Fibroblast of pulmonary artery (primary cell): Measurements from ENCODE around the gene TRIP12.
"Not testable (repeated sequence)": the region's sequence is repeated elsewhere in the genome, so short reads cannot be mapped to it uniquely, and the experiment has no call there.

Source experiments
- DNase-seq: peaks from one replicate; pipeline ENCODE4 v3.0.0-alpha.2; 2010; ENCODE audit warnings: low read depth
- H3K4me3 ChIP-seq: replicated peaks from 2 replicates; pipeline ENCODE4 v1.5.1; 2011; ENCODE audit warnings: low read depth, mild to moderate bottlenecking, control low read depth, low read length, moderate library complexity
- CTCF ChIP-seq: IDR thresholded peaks from 2 replicates; pipeline ENCODE4 v1.5.1; 2011; ENCODE audit warnings: mild to moderate bottlenecking, control low read depth, low read length, inconsistent platforms; ENCODE audit errors: missing control alignments

TRIP12 gene

GRCh38 chr2:229931241-229931640, 9.4 kb upstream of the TRIP12 start:
- H3K4me3 ChIP-seq = no peak overlapping the region
- DNase-seq = no peak
- TF ChIP-seq CTCF = no peak

DNA sequence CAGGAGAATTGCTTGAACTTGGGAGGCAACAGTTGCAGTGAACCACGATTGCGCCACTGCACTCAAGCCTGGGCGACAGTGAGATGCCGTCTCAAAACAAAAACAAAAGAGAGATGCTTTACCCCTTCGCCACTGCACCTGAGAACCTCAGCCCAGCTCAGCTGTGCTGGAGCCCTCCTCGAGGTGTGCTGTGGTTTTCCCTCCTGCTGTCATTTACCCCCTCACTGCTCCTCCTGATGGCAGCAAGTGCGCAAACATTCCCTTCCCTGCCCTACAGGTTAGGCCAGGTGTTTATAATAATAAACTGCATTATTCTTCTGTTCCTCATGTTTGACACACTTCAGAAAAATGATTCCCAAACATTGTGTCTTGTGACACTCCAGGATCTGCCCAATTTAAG, 8.8 kb upstream of the TRIP12 start:
- no peak overlapping the region for H3K4me3 ChIP-seq
- no peak for DNase-seq
- no peak for TF ChIP-seq CTCF

DNA sequence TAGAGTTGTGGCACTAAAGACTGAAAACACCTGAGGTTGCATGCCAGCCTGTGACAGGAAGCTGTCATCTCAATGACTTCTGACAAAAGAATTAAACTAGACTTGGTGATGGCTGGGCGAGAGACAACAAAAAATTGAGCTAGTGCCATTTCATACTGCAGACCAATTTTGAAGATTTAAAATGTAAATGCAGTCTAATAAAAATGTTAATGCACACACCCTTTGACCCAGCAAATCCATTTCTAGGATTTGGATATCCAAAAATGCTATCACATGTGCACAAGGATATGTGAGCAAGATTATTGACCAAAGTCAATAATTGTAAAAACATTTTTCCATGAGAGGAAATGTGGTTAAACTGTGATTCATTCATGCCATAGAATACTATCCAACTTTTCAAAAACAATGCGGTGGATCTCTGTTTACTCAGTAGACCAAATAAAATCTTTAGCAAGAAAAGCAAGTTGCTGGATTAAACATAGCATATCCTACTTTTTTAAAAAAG, 6.1 kb upstream of the TRIP12 start:
- no peak overlapping the region for H3K4me3 ChIP-seq
- TF ChIP-seq CTCF = no peak
- DNase-seq = peak; percentile 16

- no peak for TF ChIP-seq CTCF
- DNase-seq = no peak
Observed at GRCh38 chr2:229925201-229925600, 3.4 kb upstream of the TRIP12 start.

GRCh38 chr2:229924541-229924940, 2.7 kb upstream of the TRIP12 start:
- H3K4me3 ChIP-seq, DNase-seq: not testable (repeated sequence)

More at GRCh38 chr2:229925201-229925600, 3.4 kb upstream of the TRIP12 start:
- H3K4me3 ChIP-seq = no peak overlapping the region

GRCh38 chr2:229922449-229923386, 909 bp upstream of the TRIP12 start, which contains the start of gene FBXO36:
Gene FBXO36, plus strand, starts transcription at chr2:229922503. Its CDS starts 11 bp downstream, at chr2:229922514.
- peak; percentile 54 for DNase-seq
- H3K4me3 ChIP-seq = peak within 1 kb of the TSS; percentile 92
- no peak for TF ChIP-seq CTCF

DNA sequence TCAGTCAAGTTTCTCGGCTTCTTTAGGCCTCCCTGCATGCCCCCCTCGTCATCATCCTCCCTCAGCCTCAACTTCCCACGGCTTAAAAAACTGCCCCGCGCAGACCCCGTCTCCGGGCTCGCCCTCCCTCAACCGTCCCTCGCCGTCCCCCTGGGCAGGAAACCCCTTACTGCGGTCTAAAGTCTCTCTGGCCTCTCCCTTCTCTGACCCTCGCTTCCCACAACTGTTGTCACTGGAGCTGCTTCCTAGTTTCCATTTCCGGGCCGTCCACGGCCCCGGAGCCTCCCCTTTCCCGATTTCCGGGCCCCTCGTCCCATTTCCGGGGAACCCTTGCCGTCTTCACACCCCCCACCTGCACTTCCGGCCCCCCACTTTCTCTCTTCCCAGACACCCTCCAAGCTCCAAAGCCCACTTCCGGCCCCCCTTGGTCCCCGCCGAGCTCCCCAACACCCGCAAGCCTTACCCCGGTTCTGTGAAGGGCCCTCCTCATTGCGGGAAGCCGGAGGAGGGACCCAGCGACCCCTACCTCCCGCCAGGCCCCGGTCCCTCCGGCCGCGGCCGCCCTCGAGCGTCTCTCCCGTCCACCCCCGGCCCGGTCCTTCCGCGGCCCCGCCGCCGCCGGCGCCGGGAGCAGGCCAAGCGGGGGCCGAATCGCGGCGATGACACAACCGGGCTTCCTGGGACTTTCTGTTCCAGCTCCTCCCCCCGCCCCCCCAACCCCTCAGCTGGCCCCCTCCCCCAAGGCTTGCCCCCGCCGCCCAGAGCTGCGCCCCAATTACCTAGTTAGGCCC, 513 bp downstream of the TRIP12 start:
- peak; percentile 33 for DNase-seq
- no peak for TF ChIP-seq CTCF
- H3K4me3 ChIP-seq = peak overlapping the region; percentile 92
